Ovary (tissue), 9 donors: ENCODE measurements around the gene MRPS31. TPM values are rescaled to one million over a fixed set of nuclear protein-coding genes. Genes with fewer than 3 reads are reported as not detected.
"Not testable (repeated sequence)": the region's sequence is repeated elsewhere in the genome, so short reads cannot be mapped to it uniquely, and the experiment has no call there.

ENCODE experiments used
- DNase-seq, 5 donors: peaks; one replicate each; pipeline ENCODE4 v3.0.0-alpha.2; 2019 to 2020
- H3K27ac ChIP-seq, 2 donors: fragments of 200-600 bp; one replicate each; pipeline versions ENCODE4 v1.5.1 to v1.8.0; 2019 to 2022
- H3K27me3 ChIP-seq: fragments of 200-600 bp; one replicate; pipeline ENCODE4 v1.8.0; 2022
- H3K36me3 ChIP-seq: fragments of 200-600 bp; sonication (generic); one replicate; pipeline ENCODE4 v1.5.1; 2019
- H3K4me1 ChIP-seq: one replicate; pipeline ENCODE4 v1.8.1; 2013; ENCODE audit warnings: mild to moderate bottlenecking, moderate library complexity; ENCODE audit not compliant: insufficient read depth
- H3K4me3 ChIP-seq: fragments of 200-600 bp; sonication (generic); one replicate; pipeline ENCODE4 v1.5.1; 2017
- H3K9me3 ChIP-seq, 2 donors: fragments of 200-600 bp in 1 of 2; sonication (generic) in 1 of 2; one replicate each; pipeline versions ENCODE4 v1.5.1 to v1.8.1; 2013 to 2019; ENCODE audit warnings: mild to moderate bottlenecking in 1 of 2, moderate library complexity in 1 of 2
- CTCF ChIP-seq, 3 donors: fragments of 450-650 bp in 2 of 3; fragments of 200-600 bp in 1 of 3; IDR thresholded peaks; one replicate each; pipeline versions ENCODE4 v1.5.1 to v1.8.0; 2016 to 2022; ENCODE audit warnings: antibody characterized with exemption in 3 of 3, mild to moderate bottlenecking in 1 of 3
- EP300 ChIP-seq: sonication (generic); formaldehyde crosslinking; IDR thresholded peaks from one replicate; pipeline ENCODE4 v1.6.1; 2017; ENCODE audit warnings: antibody characterized with exemption
- POLR2A ChIP-seq: fragments of 450-650 bp; IDR thresholded peaks from one replicate; pipeline ENCODE4 v1.6.1; 2017; ENCODE audit warnings: antibody characterized with exemption, mild to moderate bottlenecking, moderate library complexity
- WGBS, 3 donors: extraction: QIAGEN DNeasy Blood & Tissue Kit in 1 of 3; methylation state at CpG; one replicate each; pipeline versions ENCODE4 v1.1.5 to v1.1.7; 2013 to 2017; 5-methylcytosine and 5-hydroxymethylcytosine counted together
- intact Hi-C, 4 donors: fragments of 100-400 bp; cut with DNase I; formaldehyde crosslinking; loops; one replicate each; pipeline versions ENCODE4 v1.11.0 to v1.15.1; 2022 to 2023
- polyA plus RNA-seq, 2 donors: library from polyadenylated mRNA; stranded (reverse); fragments of 200-250 nt in 1 of 2; fragments of 350-450 nt in 1 of 2; fragmentation: Illumina TruSeq in 1 of 2; extraction: RNeasy Lipid Tissue Mini Kit (QIAGEN cat#74804) in 1 of 2; gene quantifications; one replicate each; pipeline ENCODE4 v1.2.3, GENCODE V29; 2013 to 2014
- total RNA-seq, 7 donors: library from RNA; depleted of rRNA in 2 of 7; stranded (reverse); fragments of >200 nt in 2 of 7; fragmentation: NEBNext Ultra II Directional in 3 of 7; extraction: Animal tissue kit (Norgen Biotek cat#: 25700) in 3 of 7; gene quantifications; one replicate each; pipeline versions ENCODE4 v1.1.0 to v1.2.4, GENCODE V29; 2016 to 2023
- donor health status: DM: no; HTN: no; CAD: no; lungs with moderate emphysema.
- donor health status: DM: no; HTN: no; CAD: no.
- donor health status: Bipolar disorder and iron deficiency.
- donor health status: DM: yes; HTN: yes; CAD: no.
- donor health status: DM: no; HTN: no; CAD: no.
- donor health status: DM: yes; HTN: yes; CAD: no.

The MRPS31 gene
- total and polyA plus RNA-seq, 9 donors, result 17.2 to 27.1 (median 21.1) TPM

- DNase-seq, result no peak
- Histone ChIP-seq H3K36me3 (no peaks in the 10 kb centered on the region), H3K9me3 (no peaks in the 10 kb centered on the region), H3K27me3 (no peaks in the 10 kb centered on the region), H3K4me3 (no peak overlapping the region), H3K27ac (no peak overlapping the region), H3K4me1 (no peaks in the 10 kb centered on the region)
- intact Hi-C loops, result loop anchor here in 2 of 4 donors (5.0 to 10.0 kb wide), 2 partner anchors 268 to 270 kb away; no protein-coding TSS in a partner anchor
- 64 to 77% (median 68%) methylated on average over 5 of the region's 5 CpGs for WGBS, 3 donors
- TF ChIP-seq CTCF (IDR thresholded peaks at IDR 0.05) (no peak), EP300 (no peak), POLR2A (no peak)
Observed at GRCh38 chr13:40787062-40787461, 16.1 kb upstream of the MRPS31 start.

DNA sequence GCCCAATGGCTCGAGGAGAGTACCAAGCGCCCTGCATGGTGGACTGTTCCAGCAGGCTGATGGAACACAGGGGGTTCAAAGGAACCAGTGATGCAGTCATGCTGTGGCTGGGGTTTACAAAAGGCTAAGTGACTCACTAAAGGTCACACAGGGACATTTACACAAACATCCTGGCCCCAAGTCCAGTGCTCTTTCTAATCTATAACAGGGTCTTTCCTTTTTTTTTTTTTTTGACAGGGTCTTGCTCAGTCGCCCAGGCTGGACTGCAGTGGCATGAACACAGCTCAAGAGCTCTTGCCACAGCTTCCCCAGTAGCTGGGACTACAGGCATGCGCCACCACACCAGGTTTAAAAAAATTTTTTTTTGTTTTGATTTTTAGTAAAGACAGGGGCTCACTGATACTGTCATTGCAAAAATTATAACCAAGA lies 15.6 kb upstream of the MRPS31 start:
- Histone ChIP-seq H3K4me3 (no peak overlapping the region), H3K36me3 (no peaks in the 10 kb centered on the region), H3K27me3 (no peaks in the 10 kb centered on the region), H3K27ac (no peak overlapping the region), H3K4me1 (no peaks in the 10 kb centered on the region), H3K9me3 (no peaks in the 10 kb centered on the region)
- no peak for DNase-seq
- WGBS, 3 donors, result 91 to 95% (median 93%) methylated on average over 4 of the region's 4 CpGs
- no peak for TF ChIP-seq CTCF (IDR thresholded peaks at IDR 0.05)
- no peak for TF ChIP-seq EP300
- TF ChIP-seq POLR2A, result no peak
- intact Hi-C loops, result loop anchor here in 2 of 4 donors (5.0 to 10.0 kb wide), 2 partner anchors 268 to 271 kb away; no protein-coding TSS in a partner anchor

DNA sequence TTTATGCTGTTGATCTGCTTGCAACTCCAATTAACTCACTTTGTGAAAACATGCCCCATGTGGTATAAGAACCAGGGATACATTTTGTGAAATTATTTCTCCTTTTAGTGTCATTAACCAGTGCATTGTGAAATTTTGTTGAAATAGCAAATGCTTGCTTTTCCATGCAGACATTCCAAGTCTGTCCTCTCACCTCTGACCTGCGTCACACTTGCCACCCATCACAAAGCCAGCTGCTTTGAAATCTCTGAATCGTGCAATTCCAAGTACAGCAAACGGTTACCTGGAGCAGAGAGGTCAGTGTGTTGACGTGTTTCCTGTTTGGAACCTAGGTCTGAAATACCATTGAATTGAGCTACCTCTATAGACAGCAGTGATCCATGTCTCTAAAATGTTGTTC lies 13.6 kb upstream of the MRPS31 start:
- 78 to 89% (median 78%) methylated on average over 4 of the region's 4 CpGs for WGBS, 3 donors
- H3K9me3 ChIP-seq, result no peaks in the 10 kb centered on the region
- H3K36me3 ChIP-seq, result no peaks in the 10 kb centered on the region
- no peak overlapping the region for H3K27ac ChIP-seq
- H3K4me1 ChIP-seq, result no peaks in the 10 kb centered on the region
- TF ChIP-seq EP300 (no peak), POLR2A (no peak), CTCF (IDR thresholded peaks at IDR 0.05) (no peak)
- H3K27me3 ChIP-seq, result no peaks in the 10 kb centered on the region
- intact Hi-C loops, result loop anchor here in 1 of 4 donors (10.0 kb wide), 1 partner anchor 270 kb away; no protein-coding TSS in a partner anchor
- H3K4me3 ChIP-seq, result no peak overlapping the region
- DNase-seq, result no peak

DNA sequence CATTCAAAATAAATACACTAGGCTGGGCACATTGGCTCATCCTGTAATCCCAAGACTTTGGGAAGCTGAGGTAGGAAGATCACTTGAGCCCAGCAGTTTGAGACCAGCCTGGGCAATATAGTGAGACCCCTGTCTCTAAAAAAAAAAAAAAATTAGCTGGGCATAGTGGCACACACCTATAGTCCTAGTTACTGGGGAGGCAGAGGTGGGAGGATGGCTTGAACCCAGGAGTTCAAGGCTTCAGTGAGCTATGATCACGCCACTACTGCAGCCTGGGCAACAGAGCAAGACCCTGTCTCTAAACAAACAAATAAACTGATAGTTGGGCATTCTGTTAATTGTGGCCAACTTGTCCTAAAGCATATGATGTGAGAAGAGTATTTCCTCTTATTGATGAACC lies 12.0 kb upstream of the MRPS31 start:
- H3K27me3 ChIP-seq, H3K4me3 ChIP-seq, H3K36me3 ChIP-seq, H3K4me1 ChIP-seq, H3K27ac ChIP-seq, H3K9me3 ChIP-seq, DNase-seq: not testable (repeated sequence)
- 72 to 92% (median 79%) methylated on average over 1 of the region's 1 CpG for WGBS, 3 donors
- intact Hi-C loops, result loop anchor here in 1 of 4 donors (10.0 kb wide), 1 partner anchor 272 kb away; no protein-coding TSS in a partner anchor

DNA sequence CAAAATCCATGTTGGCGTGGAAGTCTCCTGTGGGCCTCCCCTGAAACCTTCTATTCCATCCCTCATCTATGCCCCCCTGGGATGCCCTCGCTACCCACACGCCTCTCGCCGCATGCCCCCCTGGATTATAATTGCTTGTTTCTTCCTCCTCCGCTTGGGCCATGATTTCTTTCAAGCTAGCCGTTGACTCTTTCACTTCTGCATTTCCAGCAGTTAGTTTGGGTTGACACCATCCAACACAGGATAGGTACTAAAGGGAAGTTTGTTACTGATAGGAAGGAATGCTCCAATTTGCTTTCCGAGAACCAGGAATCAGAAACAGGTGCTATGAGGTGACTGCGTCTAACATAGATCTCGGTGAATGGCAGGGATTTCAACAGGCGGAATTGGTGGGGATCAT lies 10.7 kb upstream of the MRPS31 start:
- Histone ChIP-seq H3K4me3 (no peak overlapping the region), H3K4me1 (no peaks in the 10 kb centered on the region), H3K27me3 (no peaks in the 10 kb centered on the region), H3K36me3 (no peaks in the 10 kb centered on the region), H3K9me3 (no peaks in the 10 kb centered on the region), H3K27ac (no peak overlapping the region)
- TF ChIP-seq POLR2A (no peak), CTCF (IDR thresholded peaks at IDR 0.05) (no peak), EP300 (no peak)
- intact Hi-C loops, result loop anchor here in 1 of 4 donors (10.0 kb wide), 1 partner anchor 273 kb away; no protein-coding TSS in a partner anchor
- no peak for DNase-seq
- 88 to 93% (median 93%) methylated on average over 11 of the region's 11 CpGs for WGBS, 3 donors
